ENCODE results near the gene SETD6.

The SETD6 gene

GRCh38 chr16:58543685-58544084 lies 28.4 kb downstream of the SETD6 start:
- H3K27me3 ChIP-seq (ENCODE audit: insufficient read depth, low read length, poor library complexity, severe bottlenecking) = no peaks in the 10 kb centered on the region
- no peak overlapping the region for H3K9ac ChIP-seq (ENCODE audit: low read depth, low read length, poor library complexity, severe bottlenecking)
- peaks cover 11% of the 10 kb centered on the region for H4K20me1 ChIP-seq (ENCODE audit: insufficient read depth, low read length, poor library complexity, severe bottlenecking)
- H2AFZ ChIP-seq (ENCODE audit: low read length) = no peak overlapping the region
- H3K79me2 ChIP-seq (ENCODE audit: insufficient read depth, low read length) = no peaks in the 10 kb centered on the region
- H3F3A ChIP-seq (ENCODE audit: low read depth) = no peaks in the 10 kb centered on the region
- no peak overlapping the region for H3K4me3 ChIP-seq (ENCODE audit: low read length, poor library complexity, severe bottlenecking)
- no peak overlapping the region for H3K4me2 ChIP-seq (ENCODE audit: low read depth, low read length, poor library complexity, severe bottlenecking)
- H3K4me1 ChIP-seq (ENCODE audit: insufficient read depth, low read length, poor library complexity, severe bottlenecking) = no peaks in the 10 kb centered on the region
- H3K9me2 ChIP-seq (replicated peaks; ENCODE audit: low read depth, low read length) = no peaks in the 10 kb centered on the region
- peaks cover 98% of the 10 kb centered on the region for H3K36me3 ChIP-seq (ENCODE audit: insufficient read depth, low read length)
- H3K9me3 ChIP-seq (ENCODE audit: insufficient read depth, low read depth, low read length) = no peaks in the 10 kb centered on the region
- TF ChIP-seq EZH2phosphoT487 (IDR thresholded peaks at IDR 0.05; ENCODE audit: borderline replicate concordance) = no peak
- TF ChIP-seq, protein P1, sequence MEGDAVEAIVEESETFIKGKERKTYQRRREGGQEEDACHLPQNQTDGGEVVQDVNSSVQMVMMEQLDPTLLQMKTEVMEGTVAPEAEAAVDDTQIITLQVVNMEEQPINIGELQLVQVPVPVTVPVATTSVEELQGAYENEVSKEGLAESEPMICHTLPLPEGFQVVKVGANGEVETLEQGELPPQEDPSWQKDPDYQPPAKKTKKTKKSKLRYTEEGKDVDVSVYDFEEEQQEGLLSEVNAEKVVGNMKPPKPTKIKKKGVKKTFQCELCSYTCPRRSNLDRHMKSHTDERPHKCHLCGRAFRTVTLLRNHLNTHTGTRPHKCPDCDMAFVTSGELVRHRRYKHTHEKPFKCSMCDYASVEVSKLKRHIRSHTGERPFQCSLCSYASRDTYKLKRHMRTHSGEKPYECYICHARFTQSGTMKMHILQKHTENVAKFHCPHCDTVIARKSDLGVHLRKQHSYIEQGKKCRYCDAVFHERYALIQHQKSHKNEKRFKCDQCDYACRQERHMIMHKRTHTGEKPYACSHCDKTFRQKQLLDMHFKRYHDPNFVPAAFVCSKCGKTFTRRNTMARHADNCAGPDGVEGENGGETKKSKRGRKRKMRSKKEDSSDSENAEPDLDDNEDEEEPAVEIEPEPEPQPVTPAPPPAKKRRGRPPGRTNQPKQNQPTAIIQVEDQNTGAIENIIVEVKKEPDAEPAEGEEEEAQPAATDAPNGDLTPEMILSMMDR (conservative IDR thresholded peaks at IDR 0.05; ENCODE audit: low read length) = no peak

DNA sequence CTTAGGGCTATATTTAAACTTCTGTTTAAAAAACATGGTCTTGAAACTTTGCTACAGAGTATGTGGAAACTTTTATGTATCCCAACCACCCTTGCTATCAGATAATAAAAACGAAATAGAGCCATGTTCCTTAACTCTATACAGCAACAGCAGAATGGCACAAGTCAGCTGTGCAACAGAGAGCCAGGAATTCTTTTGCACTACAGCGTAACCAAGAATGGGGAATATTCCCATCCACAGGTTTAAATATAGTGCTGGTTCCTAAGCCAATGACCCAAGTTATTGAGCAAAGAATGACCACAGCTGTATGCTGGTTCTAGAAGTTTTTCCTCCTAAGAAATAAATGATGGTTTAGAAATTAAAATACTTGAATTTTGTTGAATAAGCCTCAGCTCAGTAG lies 33.1 kb downstream of the SETD6 start:
- H3K4me2 ChIP-seq (ENCODE audit: low read depth, low read length, poor library complexity, severe bottlenecking) = no peak overlapping the region
- peaks cover 99% of the 10 kb centered on the region for H3K36me3 ChIP-seq (ENCODE audit: insufficient read depth, low read length)
- H2AFZ ChIP-seq (ENCODE audit: low read length) = no peak overlapping the region
- H3F3A ChIP-seq (ENCODE audit: low read depth) = no peaks in the 10 kb centered on the region
- H3K9ac ChIP-seq (ENCODE audit: low read depth, low read length, poor library complexity, severe bottlenecking) = no peak overlapping the region
- H3K4me1 ChIP-seq (ENCODE audit: insufficient read depth, low read length, poor library complexity, severe bottlenecking) = no peaks in the 10 kb centered on the region
- H3K4me3 ChIP-seq (ENCODE audit: low read length, poor library complexity, severe bottlenecking) = no peak overlapping the region
- H3K79me2 ChIP-seq (ENCODE audit: insufficient read depth, low read length) = no peaks in the 10 kb centered on the region
- TF ChIP-seq EZH2phosphoT487 (IDR thresholded peaks at IDR 0.05; ENCODE audit: borderline replicate concordance) = no peak
- TF ChIP-seq, protein P1 (conservative IDR thresholded peaks at IDR 0.05; ENCODE audit: low read length) = no peak
- H3K9me3 ChIP-seq (ENCODE audit: insufficient read depth, low read depth, low read length) = no peaks in the 10 kb centered on the region
- no peaks in the 10 kb centered on the region for H3K27me3 ChIP-seq (ENCODE audit: insufficient read depth, low read length, poor library complexity, severe bottlenecking)
- peaks cover 11% of the 10 kb centered on the region for H4K20me1 ChIP-seq (ENCODE audit: insufficient read depth, low read length, poor library complexity, severe bottlenecking)
- H3K9me2 ChIP-seq (replicated peaks; ENCODE audit: low read depth, low read length) = no peaks in the 10 kb centered on the region

- Histone ChIP-seq H3F3A (ENCODE audit: low read depth) (no peaks in the 10 kb centered on the region), H3K9ac (ENCODE audit: low read depth, low read length, poor library complexity, severe bottlenecking) (no peak overlapping the region), H3K9me2 (replicated peaks; ENCODE audit: low read depth, low read length) (no peaks in the 10 kb centered on the region), H3K36me3 (ENCODE audit: insufficient read depth, low read length) (peaks cover 98% of the 10 kb centered on the region), H2AFZ (ENCODE audit: low read length) (no peak overlapping the region), H3K4me1 (ENCODE audit: insufficient read depth, low read length, poor library complexity, severe bottlenecking) (no peaks in the 10 kb centered on the region), H3K4me3 (ENCODE audit: low read length, poor library complexity, severe bottlenecking) (no peak overlapping the region), H3K79me2 (ENCODE audit: insufficient read depth, low read length) (no peaks in the 10 kb centered on the region), H3K9me3 (ENCODE audit: insufficient read depth, low read depth, low read length) (no peaks in the 10 kb centered on the region), H3K27me3 (ENCODE audit: insufficient read depth, low read length, poor library complexity, severe bottlenecking) (no peaks in the 10 kb centered on the region), H3K4me2 (ENCODE audit: low read depth, low read length, poor library complexity, severe bottlenecking) (no peak overlapping the region), H4K20me1 (ENCODE audit: insufficient read depth, low read length, poor library complexity, severe bottlenecking) (peaks cover 11% of the 10 kb centered on the region)
- TF ChIP-seq, protein P1 (conservative IDR thresholded peaks at IDR 0.05; ENCODE audit: low read length) = no peak
- TF ChIP-seq EZH2phosphoT487 (IDR thresholded peaks at IDR 0.05; ENCODE audit: borderline replicate concordance) = no peak
Observed at GRCh38 chr16:58551496-58551895, 36.2 kb downstream of the SETD6 start.

All from Loucy (cell line).